HG02885 (cell line): ENCODE data around the gene CHSY1.

Experiments used
- ATAC-seq: cut with Tn5 transposase; IDR thresholded peaks from one replicate; pipeline ENCODE4 v1.9.1; 2021; ENCODE audit warnings: mild to moderate bottlenecking; ENCODE audit not compliant: unreplicated experiment, poor library complexity

The CHSY1 gene

GRCh38 chr15:101246824-101247745 lies 4.8 kb downstream of the CHSY1 start:
- ATAC-seq: no peak

- no peak for ATAC-seq
These were observed 5.5 kb downstream of the CHSY1 start for GRCh38 chr15:101246391-101246790.

- ATAC-seq: no peak
These were observed 6.8 kb downstream of the CHSY1 start for GRCh38 chr15:101244889-101245668.

- ATAC-seq: no peak
These were observed 7.6 kb downstream of the CHSY1 start for GRCh38 chr15:101244036-101244781.

- no peak for ATAC-seq
These were observed 8.4 kb downstream of the CHSY1 start for GRCh38 chr15:101243420-101243819.

GRCh38 chr15:101242999-101243336 lies 8.9 kb downstream of the CHSY1 start:
- ATAC-seq: no peak

GRCh38 chr15:101242160-101242998 lies 9.5 kb downstream of the CHSY1 start:
- peak; percentile 88 for ATAC-seq

- no peak for ATAC-seq
These were observed 11.5 kb downstream of the CHSY1 start for GRCh38 chr15:101240358-101240757.

- ATAC-seq: no peak
These were observed 12.1 kb downstream of the CHSY1 start for GRCh38 chr15:101239724-101240136.

- no peak for ATAC-seq
These were observed 14.6 kb downstream of the CHSY1 start for GRCh38 chr15:101237251-101237650.

- no peak for ATAC-seq
These were observed 18.1 kb downstream of the CHSY1 start for GRCh38 chr15:101233651-101234280.

- no peak for ATAC-seq
These were observed 19.2 kb downstream of the CHSY1 start for GRCh38 chr15:101232677-101233076.

GRCh38 chr15:101228313-101228712 lies 23.5 kb downstream of the CHSY1 start:
- ATAC-seq: no peak

GRCh38 chr15:101225658-101226057 lies 26.2 kb downstream of the CHSY1 start:
- ATAC-seq: no peak

- no peak for ATAC-seq
These were observed 29.9 kb downstream of the CHSY1 start for GRCh38 chr15:101221902-101222301.

GRCh38 chr15:101220060-101220459 lies 31.8 kb downstream of the CHSY1 start:
- ATAC-seq: no peak

GRCh38 chr15:101219441-101219840 lies 32.4 kb downstream of the CHSY1 start:
- no peak for ATAC-seq

GRCh38 chr15:101217446-101217845 lies 34.4 kb downstream of the CHSY1 start:
- ATAC-seq: no peak

- ATAC-seq: no peak
These were observed 35.7 kb downstream of the CHSY1 start for GRCh38 chr15:101216100-101216499.
